ENCODE data around the gene MACF1.

The MACF1 gene

DNA sequence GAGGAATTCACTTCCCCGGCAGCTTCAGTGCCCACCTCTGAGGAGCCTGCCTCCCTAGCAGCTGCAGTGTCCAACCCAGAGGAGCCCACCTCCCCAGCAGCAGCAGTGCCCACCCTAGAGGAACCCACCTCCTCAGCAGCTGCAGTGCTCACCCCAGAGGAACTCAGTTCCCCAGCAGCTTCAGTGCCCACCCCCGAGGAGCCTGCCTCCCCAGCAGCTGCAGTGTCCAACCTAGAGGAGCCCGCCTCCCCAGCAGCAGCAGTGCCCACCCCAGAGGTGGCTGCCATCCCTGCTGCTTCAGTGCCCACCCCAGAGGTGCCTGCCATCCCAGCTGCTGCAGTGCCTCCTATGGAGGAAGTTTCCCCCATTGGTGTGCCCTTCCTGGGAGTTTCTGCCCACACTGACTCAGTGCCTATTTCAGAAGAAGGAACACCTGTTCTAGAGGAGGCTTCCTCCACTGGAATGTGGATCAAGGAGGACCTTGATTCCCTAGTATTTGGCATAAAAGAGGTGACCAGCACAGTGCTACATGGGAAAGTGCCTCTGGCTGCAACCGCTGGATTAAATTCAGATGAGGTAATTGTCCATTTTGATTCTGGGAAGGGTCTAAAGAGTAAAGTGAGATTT lies 209.5 kb downstream of the MACF1 start:
- no peak overlapping the region for H3K4me3 ChIP-seq (IDR thresholded peaks at IDR 0.05; ENCODE audit: insufficient read depth, low read depth, low read length)

DNA sequence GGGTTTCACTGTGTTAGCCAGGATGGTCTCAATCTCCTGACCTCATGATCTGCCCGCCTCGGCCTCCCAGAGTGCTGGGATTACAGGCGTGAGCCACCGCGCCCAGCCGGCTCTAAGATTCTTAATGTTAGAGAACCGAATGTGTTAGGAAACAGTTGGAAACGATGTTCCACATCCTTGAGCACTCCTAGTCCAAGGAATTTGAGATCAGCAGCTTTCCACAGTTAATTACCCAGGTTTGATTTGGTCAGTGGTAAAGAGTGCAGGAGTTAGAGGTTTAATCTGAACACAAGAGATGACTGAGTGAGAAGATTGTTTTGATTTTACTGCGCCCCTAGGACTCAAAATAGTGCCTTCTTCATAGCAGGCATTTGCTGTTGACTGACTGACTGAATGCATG lies 211.1 kb downstream of the MACF1 start:
- H3K79me2 ChIP-seq (ENCODE audit: insufficient read depth, low read depth): no peaks in the 10 kb centered on the region
- H3K4me2 ChIP-seq: no peak overlapping the region
- no peaks in the 10 kb centered on the region for H3K27me3 ChIP-seq (ENCODE audit: insufficient read depth, low read depth)
- no peaks in the 10 kb centered on the region for H3K36me3 ChIP-seq (ENCODE audit: insufficient read depth)
- H4K20me1 ChIP-seq (ENCODE audit: insufficient read depth): no peaks in the 10 kb centered on the region
- TF ChIP-seq, protein P1, sequence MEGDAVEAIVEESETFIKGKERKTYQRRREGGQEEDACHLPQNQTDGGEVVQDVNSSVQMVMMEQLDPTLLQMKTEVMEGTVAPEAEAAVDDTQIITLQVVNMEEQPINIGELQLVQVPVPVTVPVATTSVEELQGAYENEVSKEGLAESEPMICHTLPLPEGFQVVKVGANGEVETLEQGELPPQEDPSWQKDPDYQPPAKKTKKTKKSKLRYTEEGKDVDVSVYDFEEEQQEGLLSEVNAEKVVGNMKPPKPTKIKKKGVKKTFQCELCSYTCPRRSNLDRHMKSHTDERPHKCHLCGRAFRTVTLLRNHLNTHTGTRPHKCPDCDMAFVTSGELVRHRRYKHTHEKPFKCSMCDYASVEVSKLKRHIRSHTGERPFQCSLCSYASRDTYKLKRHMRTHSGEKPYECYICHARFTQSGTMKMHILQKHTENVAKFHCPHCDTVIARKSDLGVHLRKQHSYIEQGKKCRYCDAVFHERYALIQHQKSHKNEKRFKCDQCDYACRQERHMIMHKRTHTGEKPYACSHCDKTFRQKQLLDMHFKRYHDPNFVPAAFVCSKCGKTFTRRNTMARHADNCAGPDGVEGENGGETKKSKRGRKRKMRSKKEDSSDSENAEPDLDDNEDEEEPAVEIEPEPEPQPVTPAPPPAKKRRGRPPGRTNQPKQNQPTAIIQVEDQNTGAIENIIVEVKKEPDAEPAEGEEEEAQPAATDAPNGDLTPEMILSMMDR (conservative IDR thresholded peaks at IDR 0.05; ENCODE audit: low read depth, low read length): no peak
- no peak overlapping the region for H2AFZ ChIP-seq (ENCODE audit: low read depth)
- no peak overlapping the region for H3K27ac ChIP-seq
- H3K4me1 ChIP-seq (ENCODE audit: low read depth, poor library complexity, severe bottlenecking): peaks cover 18% of the 10 kb centered on the region
- H3K4me3 ChIP-seq (IDR thresholded peaks at IDR 0.05; ENCODE audit: insufficient read depth, low read depth, low read length): no peak overlapping the region
- no peak overlapping the region for H3K9ac ChIP-seq

More for the DNA sequence above, 209.5 kb downstream of the MACF1 start:
- Histone ChIP-seq H3K36me3 (ENCODE audit: insufficient read depth) (no peaks in the 10 kb centered on the region), H4K20me1 (ENCODE audit: insufficient read depth) (no peaks in the 10 kb centered on the region), H3K27me3 (ENCODE audit: insufficient read depth, low read depth) (no peaks in the 10 kb centered on the region), H3K27ac (no peak overlapping the region), H3K9ac (no peak overlapping the region), H3K79me2 (ENCODE audit: insufficient read depth, low read depth) (0 out of 2 replicates have a peak, but pooled peaks cover 4% of the 10 kb centered on the region), H2AFZ (ENCODE audit: low read depth) (no peak overlapping the region), H3K4me1 (ENCODE audit: low read depth, poor library complexity, severe bottlenecking) (peaks cover 21% of the 10 kb centered on the region), H3K4me2 (no peak overlapping the region)
- TF ChIP-seq, protein P1 (conservative IDR thresholded peaks at IDR 0.05; ENCODE audit: low read depth, low read length): no peak

DNA sequence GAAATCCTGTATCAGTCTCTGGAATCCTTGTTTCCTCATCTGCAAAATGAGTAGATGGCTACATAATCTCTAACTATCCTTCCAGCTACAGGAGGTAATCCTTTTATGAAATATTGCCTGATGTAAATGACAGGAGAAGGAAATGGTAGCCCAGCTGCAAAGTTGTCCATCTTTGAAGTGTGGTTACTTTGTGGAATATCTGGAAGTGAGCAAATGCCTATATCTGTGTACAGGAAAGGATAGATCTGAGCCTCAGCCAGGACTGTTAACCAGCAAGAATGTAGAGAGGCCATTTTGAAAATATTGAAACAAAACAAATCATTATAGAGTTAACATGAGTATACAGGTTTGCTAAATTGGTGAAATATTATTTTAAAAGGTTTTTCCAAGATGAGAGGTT lies 212.1 kb downstream of the MACF1 start:
- Histone ChIP-seq H3K9ac (no peak overlapping the region), H3K4me1 (ENCODE audit: low read depth, poor library complexity, severe bottlenecking) (peaks cover 9% of the 10 kb centered on the region), H3K4me2 (no peak overlapping the region), H3K4me3 (IDR thresholded peaks at IDR 0.05; ENCODE audit: insufficient read depth, low read depth, low read length) (no peak overlapping the region), H2AFZ (ENCODE audit: low read depth) (no peak overlapping the region), H3K27me3 (ENCODE audit: insufficient read depth, low read depth) (no peaks in the 10 kb centered on the region), H3K36me3 (ENCODE audit: insufficient read depth) (no peaks in the 10 kb centered on the region), H3K79me2 (ENCODE audit: insufficient read depth, low read depth) (no peaks in the 10 kb centered on the region), H4K20me1 (ENCODE audit: insufficient read depth) (no peaks in the 10 kb centered on the region), H3K27ac (no peak overlapping the region)
- TF ChIP-seq, protein P1 (conservative IDR thresholded peaks at IDR 0.05; ENCODE audit: low read depth, low read length): no peak

DNA sequence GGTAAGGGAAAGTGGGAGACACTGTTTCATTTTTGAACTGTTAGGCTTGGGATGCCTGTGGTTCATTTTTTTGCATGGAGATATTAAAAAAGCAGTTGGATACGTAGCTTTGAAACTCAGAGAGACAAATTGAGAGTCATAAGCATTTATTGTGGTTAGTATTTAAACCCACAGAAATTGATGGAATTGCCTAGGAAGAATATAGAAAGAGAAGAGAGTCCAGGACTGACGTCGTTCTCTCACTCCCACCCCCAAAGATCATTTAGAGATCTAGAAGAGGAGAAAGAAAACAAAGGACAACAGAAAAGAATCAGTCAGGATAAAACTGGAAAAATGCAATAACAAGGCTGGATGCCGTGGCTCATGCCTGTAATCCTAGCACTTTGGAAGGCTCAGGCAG lies 213.7 kb downstream of the MACF1 start:
- peaks cover 9% of the 10 kb centered on the region for H3K4me1 ChIP-seq (ENCODE audit: low read depth, poor library complexity, severe bottlenecking)
- H3K36me3 ChIP-seq (ENCODE audit: insufficient read depth): no peaks in the 10 kb centered on the region
- no peaks in the 10 kb centered on the region for H4K20me1 ChIP-seq (ENCODE audit: insufficient read depth)
- H3K4me3 ChIP-seq (IDR thresholded peaks at IDR 0.05; ENCODE audit: insufficient read depth, low read depth, low read length): no peak overlapping the region
- H3K27me3 ChIP-seq (ENCODE audit: insufficient read depth, low read depth): no peaks in the 10 kb centered on the region
- no peak overlapping the region for H2AFZ ChIP-seq (ENCODE audit: low read depth)
- TF ChIP-seq, protein P1 (conservative IDR thresholded peaks at IDR 0.05; ENCODE audit: low read depth, low read length): no peak
- no peaks in the 10 kb centered on the region for H3K79me2 ChIP-seq (ENCODE audit: insufficient read depth, low read depth)
- no peak overlapping the region for H3K4me2 ChIP-seq
- H3K27ac ChIP-seq: no peak overlapping the region
- H3K9ac ChIP-seq: no peak overlapping the region

All from KMS-11 (cell line).